WI38 (cell line): ENCODE measurements around the gene CA6.

ENCODE experiments used
- H3K4me3 ChIP-seq: 2 replicates; pipeline ENCODE4 v1.5.1; 2011; ENCODE audit warnings: low read depth, mild to moderate bottlenecking, control low read depth, low read length
- TF ChIP-seq, protein P1 (sequence below): IDR thresholded peaks from 2 replicates; pipeline ENCODE4 v1.5.1; 2012; ENCODE audit warnings: low read depth, mild to moderate bottlenecking, control low read depth, low read length

CA6 gene

DNA sequence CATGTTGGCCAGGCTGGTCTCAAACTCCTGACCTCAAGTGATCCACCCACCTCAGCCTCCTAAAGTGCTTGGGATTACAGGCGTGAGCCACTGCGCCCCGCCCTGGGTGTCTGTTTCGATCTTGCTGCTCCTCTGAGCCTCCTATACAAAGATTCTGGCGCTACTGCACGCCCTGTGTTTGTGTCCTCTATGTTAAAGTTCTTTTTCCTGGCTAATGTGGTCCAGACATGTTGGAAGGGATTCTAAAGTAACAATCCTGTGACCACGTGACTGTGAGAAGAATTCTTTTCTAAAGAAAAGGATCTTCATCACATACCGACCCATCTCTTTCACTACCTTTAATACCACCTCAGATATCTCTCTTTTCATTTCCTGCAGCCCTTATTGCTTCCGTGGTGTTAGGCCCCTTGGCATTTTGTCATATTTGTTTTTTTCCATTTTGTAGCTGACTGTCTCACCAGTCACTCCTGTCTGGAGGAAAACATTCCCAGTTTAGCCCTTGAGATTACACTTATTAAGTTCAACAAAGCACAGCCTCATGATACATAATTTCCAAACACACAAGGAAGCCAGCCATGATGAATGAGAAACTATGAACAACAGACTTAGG, 40.0 kb upstream of the CA6 start:
- no peak overlapping the region for H3K4me3 ChIP-seq
- TF ChIP-seq, protein P1, sequence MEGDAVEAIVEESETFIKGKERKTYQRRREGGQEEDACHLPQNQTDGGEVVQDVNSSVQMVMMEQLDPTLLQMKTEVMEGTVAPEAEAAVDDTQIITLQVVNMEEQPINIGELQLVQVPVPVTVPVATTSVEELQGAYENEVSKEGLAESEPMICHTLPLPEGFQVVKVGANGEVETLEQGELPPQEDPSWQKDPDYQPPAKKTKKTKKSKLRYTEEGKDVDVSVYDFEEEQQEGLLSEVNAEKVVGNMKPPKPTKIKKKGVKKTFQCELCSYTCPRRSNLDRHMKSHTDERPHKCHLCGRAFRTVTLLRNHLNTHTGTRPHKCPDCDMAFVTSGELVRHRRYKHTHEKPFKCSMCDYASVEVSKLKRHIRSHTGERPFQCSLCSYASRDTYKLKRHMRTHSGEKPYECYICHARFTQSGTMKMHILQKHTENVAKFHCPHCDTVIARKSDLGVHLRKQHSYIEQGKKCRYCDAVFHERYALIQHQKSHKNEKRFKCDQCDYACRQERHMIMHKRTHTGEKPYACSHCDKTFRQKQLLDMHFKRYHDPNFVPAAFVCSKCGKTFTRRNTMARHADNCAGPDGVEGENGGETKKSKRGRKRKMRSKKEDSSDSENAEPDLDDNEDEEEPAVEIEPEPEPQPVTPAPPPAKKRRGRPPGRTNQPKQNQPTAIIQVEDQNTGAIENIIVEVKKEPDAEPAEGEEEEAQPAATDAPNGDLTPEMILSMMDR: no peak

DNA sequence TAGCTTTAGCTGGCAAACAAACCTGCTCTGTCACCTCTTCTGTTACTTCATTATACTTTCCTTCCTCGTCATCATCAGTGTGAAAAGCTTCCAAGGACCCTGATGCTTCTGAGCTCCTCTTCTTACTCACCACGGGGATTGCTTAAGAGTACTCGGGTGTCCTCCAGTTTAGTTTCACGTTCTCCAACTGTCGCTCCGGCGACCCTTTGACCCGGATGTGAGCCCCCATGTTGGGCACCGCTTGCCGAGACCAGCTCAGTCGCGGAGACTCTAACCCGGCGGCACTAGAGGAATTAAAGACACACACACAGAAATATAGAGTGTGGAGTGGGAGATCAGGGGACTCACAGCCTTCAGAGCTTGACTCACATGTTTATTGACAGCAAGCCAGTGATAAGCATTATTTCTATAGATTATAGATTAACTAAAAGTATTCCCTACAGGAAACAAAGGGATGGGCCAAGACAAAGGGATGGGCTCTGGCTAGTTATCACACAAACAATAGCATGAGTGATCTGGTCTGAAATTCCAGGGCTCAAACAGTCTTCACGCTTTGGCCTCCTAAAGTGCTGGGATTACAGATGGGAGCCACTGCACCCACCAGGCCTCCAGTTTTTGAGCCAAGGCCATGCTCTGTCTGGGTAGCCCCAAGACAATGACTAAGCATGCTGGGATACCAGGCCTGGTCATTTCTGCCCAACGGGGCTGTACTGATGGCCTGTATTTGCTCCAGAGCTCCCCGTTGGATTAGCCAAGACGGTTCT, 37.1 kb upstream of the CA6 start:
- TF ChIP-seq, protein P1: no peak
- H3K4me3 ChIP-seq: no peak overlapping the region

DNA sequence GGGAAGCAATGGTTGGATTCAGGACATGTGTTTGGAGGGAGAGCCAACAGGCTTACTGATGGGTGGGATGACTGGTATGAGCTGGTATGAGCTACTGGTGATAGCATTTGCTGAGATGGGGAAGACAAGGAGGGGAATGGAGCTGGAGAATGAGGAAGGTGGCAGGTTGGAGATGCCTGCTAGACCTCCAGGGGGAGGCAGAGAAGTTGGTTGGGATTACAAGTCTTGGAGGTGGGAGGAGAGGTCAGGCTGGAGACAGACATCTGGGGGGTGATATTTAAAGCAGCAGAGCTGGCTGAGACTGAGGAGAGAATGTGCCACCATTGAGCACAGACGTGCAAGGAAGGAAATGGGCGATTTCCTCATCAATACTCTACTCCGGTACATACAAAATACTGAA, 35.3 kb upstream of the CA6 start:
- TF ChIP-seq, protein P1: no peak

DNA sequence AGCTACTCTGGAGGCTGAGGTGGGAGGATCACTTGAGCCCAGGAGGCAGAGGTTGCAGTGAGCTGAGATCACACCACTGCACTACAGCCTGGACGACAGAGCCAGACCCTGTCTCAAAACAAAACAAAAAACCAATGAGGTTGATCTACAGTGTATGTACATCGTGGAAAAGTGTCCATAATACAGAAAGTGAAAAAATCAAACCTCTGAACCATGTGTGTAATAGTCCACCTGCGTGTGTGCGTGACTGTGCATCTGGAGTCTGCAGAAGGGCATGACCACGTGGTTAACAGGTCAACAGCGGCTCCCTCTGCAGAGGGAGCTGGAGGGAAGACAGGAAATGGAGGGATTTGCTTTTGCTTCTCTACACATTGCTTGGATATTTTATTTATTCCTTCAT, 34.8 kb upstream of the CA6 start:
- TF ChIP-seq, protein P1: no peak
- no peak overlapping the region for H3K4me3 ChIP-seq

More for the DNA sequence above, 35.3 kb upstream of the CA6 start:
- H3K4me3 ChIP-seq: no peak overlapping the region

DNA sequence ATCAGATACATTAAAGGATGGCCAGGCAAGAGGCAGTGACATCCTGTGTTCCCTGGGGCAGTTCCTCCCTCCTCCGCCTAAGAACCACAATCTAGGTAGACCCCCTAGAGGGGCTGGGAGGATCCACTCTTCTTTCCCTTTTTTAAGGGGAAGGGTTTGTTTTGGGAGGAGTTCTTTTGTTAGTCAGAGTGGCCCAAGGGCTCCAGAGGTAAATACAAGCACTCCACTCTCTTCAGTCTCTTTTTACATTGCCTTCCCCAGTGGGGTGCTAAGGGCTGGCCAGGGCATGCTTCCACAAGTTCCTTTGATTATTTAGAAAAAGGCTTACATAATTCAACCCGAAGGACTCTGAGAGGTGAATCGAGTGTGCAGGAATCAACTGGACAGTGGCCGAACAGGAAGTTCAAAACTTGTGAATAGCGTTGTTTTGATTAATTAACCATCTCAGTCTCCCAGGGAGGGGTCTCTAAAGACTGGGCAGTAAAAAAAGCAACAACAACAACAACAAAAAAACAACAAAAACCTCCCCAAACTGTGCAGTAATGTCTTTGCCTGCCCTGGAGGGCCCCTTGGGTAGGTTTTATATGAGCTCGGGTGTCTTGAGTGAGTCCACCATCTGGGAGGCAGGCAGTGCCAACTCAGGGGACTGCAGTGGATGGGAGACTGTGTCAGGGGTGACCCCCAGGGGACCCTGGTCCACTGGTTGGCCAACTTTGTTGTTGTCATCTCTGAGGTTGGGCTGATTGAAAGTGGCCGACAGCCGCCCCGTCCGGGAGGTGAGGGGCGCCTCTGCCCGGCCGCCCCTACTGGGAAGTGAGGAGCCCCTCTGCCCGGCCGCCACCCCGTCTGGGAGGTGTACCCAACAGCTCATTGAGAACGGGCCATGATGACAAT, 34.0 kb upstream of the CA6 start:
- TF ChIP-seq, protein P1: no peak
- H3K4me3 ChIP-seq: no peak overlapping the region

DNA sequence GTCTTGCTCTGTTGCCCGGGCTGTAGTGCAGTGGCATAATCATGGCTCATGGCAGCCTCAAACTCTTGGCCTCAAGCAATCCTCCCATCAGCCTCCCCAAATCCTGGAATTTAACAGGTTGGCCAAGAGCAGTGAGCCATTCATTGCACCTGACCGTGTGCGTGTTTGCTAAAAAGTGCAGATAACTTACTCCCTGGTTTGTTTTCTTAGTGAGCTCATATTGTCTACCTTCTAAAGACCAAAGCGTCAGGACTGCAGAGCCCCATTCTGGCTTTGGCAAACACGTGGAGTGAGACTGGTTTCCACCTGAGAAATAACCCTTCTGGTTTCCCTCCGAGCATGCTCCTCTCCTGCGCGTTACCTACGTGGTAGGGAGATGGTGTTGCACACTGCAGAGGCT, 32.2 kb upstream of the CA6 start:
- TF ChIP-seq, protein P1: no peak

DNA sequence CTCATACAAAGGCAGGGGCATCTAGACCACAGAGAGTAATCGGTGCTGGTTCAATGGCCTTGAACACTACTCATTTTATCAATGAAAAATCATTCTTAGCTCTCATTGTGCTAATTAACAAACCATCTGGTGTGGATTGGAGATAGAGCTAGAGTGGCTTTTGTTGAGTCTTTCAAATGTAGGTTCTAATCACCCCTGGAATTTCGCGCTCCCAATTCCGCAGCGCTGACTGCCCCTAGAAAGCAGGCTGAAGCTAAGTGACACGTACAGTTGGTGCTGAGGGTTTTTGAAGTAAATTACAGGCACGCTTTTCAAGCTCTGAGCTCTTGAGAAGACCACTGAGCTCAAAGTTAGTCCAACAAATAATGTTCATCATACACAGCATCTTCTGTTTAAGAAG, 31.2 kb upstream of the CA6 start:
- TF ChIP-seq, protein P1: no peak
- H3K4me3 ChIP-seq: no peak overlapping the region

More for the DNA sequence above, 32.2 kb upstream of the CA6 start:
- no peak overlapping the region for H3K4me3 ChIP-seq
